HG03469 (cell line): Measurements from ENCODE around the gene SPAG9.

Source experiments
- ATAC-seq: cut with Tn5 transposase; IDR thresholded peaks from one replicate; pipeline ENCODE4 v1.9.1; 2021; ENCODE audit warnings: mild to moderate bottlenecking, moderate library complexity, moderate number of reproducible peaks; ENCODE audit not compliant: unreplicated experiment

Gene SPAG9

DNA sequence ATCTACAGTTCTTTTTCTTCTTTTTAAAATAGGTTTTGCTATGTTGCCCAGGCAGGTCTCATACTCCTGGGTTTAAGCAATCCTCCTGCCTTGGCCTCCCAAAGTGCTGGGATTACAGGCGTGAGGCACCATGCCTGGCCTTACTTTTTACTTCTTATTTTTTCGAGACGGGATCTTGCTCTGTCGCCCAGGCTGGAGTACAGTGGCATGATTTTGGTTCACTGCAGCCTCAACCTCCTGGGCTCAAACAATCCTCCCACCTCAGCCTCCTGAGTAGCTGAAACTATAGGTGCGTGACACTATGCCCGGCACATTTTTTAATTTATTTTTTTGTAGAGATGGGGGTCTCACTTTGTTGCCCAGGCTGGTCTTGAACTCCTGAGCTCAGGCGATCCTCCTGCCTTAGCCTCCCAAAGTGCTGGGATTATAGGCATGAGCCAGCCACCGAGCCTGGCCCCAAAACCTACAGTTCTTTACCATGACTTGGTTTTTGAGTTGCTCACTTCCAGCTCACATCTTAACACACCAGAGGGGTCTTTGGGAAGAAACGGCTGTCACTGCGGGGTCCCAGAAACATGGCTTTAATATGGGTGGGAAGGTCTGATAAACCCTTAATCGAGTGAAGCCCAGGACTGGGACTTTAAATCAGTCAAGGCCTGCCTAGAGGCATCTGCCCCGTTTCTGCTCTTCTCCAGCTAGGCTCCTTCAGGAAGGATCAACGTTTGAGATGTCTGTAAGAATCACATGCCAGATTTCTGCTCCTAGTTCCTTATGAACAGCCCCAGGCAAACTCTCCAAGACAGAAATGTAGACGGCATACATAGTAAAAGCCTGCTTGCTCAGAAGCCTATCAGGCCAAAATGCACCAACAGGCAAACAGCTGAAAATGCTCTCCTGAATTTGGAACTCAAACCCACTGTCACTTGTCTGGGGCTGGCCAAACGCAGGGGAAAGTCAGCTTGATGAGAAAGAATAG lies 162.8 kb downstream of the SPAG9 start:
- no peak for ATAC-seq

GRCh38 chr17:50956750-50957523 lies 163.7 kb downstream of the SPAG9 start:
- no peak for ATAC-seq

DNA sequence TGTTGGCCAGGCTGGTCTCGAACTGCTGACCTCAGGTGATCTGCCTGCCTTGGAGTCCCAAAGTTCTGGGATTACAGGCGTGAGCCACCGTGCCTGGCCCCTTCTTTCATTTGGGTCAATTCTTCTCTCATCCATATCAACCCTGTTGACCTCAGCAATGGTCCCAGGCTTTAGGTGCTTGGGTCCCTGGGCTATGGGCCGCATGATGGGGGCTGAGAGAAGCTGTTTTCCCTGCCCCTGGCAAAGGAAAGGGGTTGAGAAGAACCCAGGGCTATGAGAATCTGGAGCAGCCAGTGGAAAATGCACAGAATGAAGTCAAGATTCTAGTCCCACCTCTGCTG lies 164.3 kb downstream of the SPAG9 start:
- ATAC-seq: no peak

DNA sequence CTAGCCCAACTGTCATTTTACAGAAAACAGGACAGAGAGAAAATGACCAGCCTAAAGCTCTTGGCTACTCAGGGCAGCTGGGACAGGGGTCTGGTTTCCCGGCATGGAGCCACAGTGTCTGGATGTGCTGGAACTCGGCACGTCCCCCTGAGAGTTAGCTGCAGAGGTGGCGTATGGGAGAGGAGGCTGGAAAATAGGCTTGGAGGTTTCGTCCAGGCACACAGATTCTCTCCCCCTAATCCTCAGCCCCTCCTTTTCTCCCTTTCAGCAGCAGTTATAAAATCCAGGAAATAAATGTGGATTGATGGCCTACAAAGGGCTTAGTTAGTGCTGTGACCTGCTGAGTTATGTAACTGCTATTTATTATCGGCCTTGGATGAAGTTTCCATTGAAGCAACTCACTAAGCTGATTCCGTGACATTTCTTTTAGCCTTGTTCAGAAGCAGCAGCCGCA lies 165.0 kb downstream of the SPAG9 start:
- no peak for ATAC-seq

DNA sequence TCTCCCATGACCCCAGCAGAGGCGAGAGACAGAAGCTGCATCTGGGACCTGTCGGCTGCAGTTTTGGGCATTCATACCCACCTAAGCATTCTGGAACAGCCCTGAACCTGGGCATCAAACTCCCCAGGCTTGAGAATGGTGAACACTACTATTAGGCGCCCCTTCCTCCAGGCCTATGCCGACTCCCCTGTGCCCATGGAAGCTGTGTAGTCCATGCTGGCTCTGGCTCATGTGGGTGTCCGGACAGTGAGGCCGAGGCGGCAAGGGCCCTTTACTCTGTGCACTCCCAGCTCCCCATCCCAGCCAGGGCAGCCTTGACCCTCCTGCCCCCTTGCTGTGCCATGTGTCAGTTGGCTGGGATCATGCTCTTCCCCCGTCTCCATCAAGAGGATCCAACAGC lies 165.5 kb downstream of the SPAG9 start:
- ATAC-seq: no peak

DNA sequence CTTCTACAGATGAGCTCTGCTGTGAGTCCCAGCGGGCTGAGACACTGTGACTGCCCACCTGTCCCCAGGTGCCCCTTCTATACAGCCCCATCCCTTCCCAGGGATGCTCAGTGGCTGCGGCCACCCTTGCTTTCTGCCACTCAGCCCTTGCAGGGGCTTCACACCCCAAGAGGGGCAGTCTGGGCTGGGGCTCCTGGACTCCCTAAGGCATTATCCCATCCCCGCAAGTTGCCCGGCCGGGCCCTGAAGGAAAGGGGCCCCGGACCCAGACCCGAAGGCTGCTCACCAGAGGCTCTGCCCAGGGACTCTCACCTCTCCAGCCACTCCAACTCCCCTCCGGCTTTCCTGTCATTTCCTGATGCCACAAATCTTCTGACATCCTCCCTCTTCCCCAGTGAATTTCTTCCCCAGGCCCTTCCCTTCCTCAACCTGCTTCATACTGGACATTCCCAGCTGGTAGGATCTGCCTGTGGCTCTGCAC lies 166.0 kb downstream of the SPAG9 start:
- no peak for ATAC-seq

DNA sequence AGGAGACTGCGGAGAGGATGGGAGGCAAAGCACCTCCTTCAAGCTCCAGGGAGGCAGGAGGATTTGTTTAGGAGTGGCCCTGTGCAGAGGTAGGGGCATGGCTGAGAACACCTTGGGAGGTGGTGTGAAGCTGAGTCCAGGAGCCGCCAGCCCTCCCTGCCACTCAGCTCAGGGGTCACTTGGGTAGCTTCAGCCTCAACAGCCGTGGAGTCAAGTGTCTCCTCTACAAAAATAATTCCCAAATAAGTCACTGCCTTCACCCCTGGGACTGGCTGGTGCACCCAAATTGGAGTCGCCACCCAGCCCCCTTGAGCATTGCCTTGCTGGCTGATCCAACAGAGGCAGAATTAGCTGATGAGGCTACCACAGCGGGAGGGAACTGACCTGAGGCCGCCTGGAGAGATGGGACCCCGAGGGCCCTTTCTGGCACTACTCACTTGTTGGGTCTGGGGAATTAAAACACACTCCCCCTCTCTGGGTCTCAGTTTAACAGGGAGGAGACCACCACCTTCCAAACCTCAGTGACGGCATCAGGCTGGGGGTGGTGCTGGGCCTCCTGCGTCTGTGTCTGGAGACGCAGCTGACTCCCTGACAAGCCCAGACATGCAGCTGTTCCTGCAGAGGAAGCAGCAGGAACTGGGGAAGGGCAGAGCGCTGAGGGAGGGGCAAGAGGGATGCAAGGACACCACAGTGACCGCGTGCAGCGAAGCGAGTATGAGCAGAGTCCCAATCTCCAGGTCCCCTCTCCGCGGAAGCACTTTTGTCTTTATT lies 166.7 kb downstream of the SPAG9 start:
- no peak for ATAC-seq

- ATAC-seq: no peak
These were observed 167.2 kb downstream of the SPAG9 start for GRCh38 chr17:50953518-50953830.

- no peak for ATAC-seq
These were observed 167.8 kb downstream of the SPAG9 start for GRCh38 chr17:50952889-50953288.

GRCh38 chr17:50952013-50952412 lies 168.7 kb downstream of the SPAG9 start:
- ATAC-seq: no peak

- no peak for ATAC-seq
These were observed 170.4 kb downstream of the SPAG9 start for GRCh38 chr17:50949989-50950877.

- no peak for ATAC-seq
These were observed 171.3 kb downstream of the SPAG9 start for GRCh38 chr17:50949128-50949988.

GRCh38 chr17:50948711-50949110 lies 172.0 kb downstream of the SPAG9 start:
- no peak for ATAC-seq

DNA sequence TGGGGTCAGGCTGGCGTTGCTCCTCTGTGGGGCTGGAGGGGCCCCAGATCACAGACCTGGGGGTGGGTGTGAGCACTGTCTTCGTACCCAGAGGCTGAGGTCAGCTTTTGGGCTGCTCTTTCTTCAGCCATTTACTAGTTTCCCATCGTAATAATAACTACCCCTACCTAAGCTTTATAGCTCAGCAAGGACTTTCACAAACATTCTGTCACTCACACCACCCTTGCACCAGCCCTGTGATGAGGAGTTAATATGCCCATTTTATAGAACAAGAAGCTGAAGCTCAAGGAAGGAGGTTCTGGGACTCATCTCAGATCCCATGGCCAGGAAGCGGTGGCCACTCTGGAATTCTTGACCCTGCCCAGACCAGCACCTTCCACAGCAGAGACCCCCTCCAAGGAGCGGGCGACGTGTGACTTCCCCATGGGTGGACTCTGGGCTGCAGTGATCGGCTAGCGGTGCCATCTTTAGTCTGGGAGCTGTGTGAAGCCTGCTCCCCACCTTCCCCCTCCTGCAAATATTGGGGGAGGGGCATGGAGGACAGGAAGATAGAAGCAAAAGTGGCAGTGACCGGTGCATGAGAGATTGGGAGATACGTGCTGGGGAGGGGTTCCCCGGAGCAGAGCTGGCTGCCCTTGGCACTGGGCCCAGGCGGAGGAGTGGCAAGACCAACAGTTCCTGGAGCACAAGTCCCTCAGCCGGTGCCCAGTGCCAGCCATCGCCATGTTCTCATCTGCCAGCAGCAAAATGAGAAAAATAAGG lies 172.7 kb downstream of the SPAG9 start:
- no peak for ATAC-seq

DNA sequence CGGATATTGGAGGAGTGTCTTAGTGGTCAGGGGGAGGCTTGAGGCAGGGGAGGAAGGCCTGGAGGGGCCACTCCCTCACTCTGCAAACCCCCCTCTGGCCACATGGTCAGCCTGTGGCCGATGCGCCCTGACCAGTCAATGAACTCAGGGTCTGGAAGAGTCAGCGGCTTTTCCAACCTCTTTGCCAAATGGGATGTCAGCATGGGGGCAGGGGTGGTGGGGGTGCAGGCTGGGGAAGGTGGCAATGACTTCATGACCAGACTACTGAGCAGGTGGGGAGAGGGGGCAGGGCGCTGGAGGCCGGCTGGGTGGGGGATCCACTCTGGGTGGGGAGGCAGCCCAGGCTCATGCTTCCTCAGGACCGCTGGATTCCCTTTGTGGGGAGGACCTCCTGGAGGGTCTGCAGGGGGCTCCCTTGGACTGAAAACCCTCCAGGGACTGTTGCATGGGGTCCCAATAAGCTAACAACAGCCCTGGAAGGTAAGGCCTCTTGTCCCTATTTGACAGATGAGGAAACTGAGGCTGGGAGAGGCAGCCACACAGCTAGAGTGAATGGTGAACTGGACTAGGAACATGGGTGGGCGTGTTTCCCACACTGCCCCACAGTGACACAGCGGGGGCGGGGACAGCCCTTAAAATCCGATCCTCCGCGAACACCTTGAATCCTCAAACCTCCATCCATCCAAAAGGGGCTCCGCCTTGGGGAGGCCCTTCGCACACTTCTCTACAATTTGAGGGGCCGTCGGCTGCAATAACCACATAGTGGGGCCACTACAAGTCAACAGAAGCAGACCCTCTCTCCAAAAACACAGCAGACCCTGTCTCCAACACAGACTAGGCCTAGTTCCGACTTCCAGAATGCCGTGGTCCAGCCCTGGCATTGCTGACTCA lies 173.5 kb downstream of the SPAG9 start:
- ATAC-seq: no peak

GRCh38 chr17:50946223-50946890 lies 174.3 kb downstream of the SPAG9 start:
- no peak for ATAC-seq

- no peak for ATAC-seq
These were observed 174.9 kb downstream of the SPAG9 start for GRCh38 chr17:50945779-50946222.
